Gastrocnemius medialis (tissue), 4 donors: ENCODE results near the gene POLE. TPM values are rescaled to one million over a fixed set of nuclear protein-coding genes. Genes with fewer than 3 reads are reported as not detected.

ENCODE experiments used
- ATAC-seq, 2 donors: fragments of 150-250 bp; one replicate each; pipeline ENCODE4 v1.9.1; 2016
- DNase-seq, 2 donors: peaks; one replicate each; pipeline ENCODE4 v3.0.0-alpha.2; 2019
- H3K27ac ChIP-seq, 4 donors: fragments of 200-600 bp; sonication (generic); 1 replicate in 1 of 4; 2 replicates in 3 of 4; pipeline ENCODE4 v1.5.1; 2016 to 2018; ENCODE audit warnings: mild to moderate bottlenecking in 2 of 4, moderate library complexity in 1 of 4
- H3K27me3 ChIP-seq, 3 donors: fragments of 200-600 bp; sonication (generic) in 2 of 3; 1 replicate in 1 of 3; 2 replicates in 2 of 3; pipeline versions ENCODE4 v1.5.1 to v1.6.0; 2016 to 2019; ENCODE audit warnings: mild to moderate bottlenecking in 1 of 3, moderate library complexity in 1 of 3
- H3K36me3 ChIP-seq, 2 donors: fragments of 200-600 bp; sonication (generic) in 1 of 2; one replicate each; pipeline ENCODE4 v1.5.1; 2017 to 2018
- H3K4me1 ChIP-seq, 2 donors: fragments of 200-600 bp; sonication (generic) in 1 of 2; one replicate each; pipeline ENCODE4 v1.5.1; 2016 to 2017; ENCODE audit warnings: mild to moderate bottlenecking in 2 of 2
- H3K4me3 ChIP-seq, 4 donors: fragments of 200-600 bp; sonication (generic) in 3 of 4; 1 replicate in 1 of 4; 2 replicates in 3 of 4; pipeline ENCODE4 v1.5.1; 2016 to 2019; ENCODE audit warnings: mild to moderate bottlenecking in 2 of 4
- H3K9me3 ChIP-seq, 3 donors: fragments of 200-600 bp; sonication (generic) in 2 of 3; 1 replicate in 1 of 3; 2 replicates in 2 of 3; pipeline ENCODE4 v1.5.1; 2016 to 2019
- CTCF ChIP-seq, 5 experiments: fragments of 450-650 bp in 3 of 5; fragments of 200-600 bp in 2 of 5; sonication (generic) in 2 of 5; IDR thresholded peaks in 4 of 5; conservative IDR thresholded peaks in 1 of 5; 1 replicate in 4 of 5; 2 replicates in 1 of 5; pipeline ENCODE4 v1.5.1; 2016 to 2019; ENCODE audit warnings: antibody characterized with exemption in 5 of 5, mild to moderate bottlenecking in 3 of 5, moderate library complexity in 3 of 5
- POLR2A ChIP-seq, 2 donors: fragments of 450-650 bp; IDR thresholded peaks; one replicate each; pipeline ENCODE4 v1.6.1; 2017; ENCODE audit warnings: antibody characterized with exemption in 2 of 2, mild to moderate bottlenecking in 2 of 2, moderate library complexity in 2 of 2
- in situ Hi-C, 4 donors: fragments of 200-750 bp; cut with MboI; loops; one replicate each; pipeline versions ENCODE4 v1.15.0 to v1.8.0; 2017; ENCODE audit warnings: low sequenced_read_pairs in 4 of 4
- intact Hi-C: fragments of 100-400 bp; cut with DNase I; formaldehyde crosslinking; loops from one replicate; pipeline ENCODE4 v1.15.1; 2023; ENCODE audit warnings: low total_unique reads
- total RNA-seq, 4 donors: library from RNA; depleted of rRNA; stranded (reverse); fragments of >200 nt; gene quantifications; one replicate each; pipeline versions ENCODE4 v1.1.0 to v1.2.3, GENCODE V29; 2016

The POLE gene
- total RNA-seq, 4 donors from 2014 or later: 7.1 to 18.7 (median 11.1) TPM

GRCh38 chr12:132622437-132623071, 64.6 kb downstream of the POLE start:
- DNase-seq: no peak
- no peak overlapping the region for H3K27ac ChIP-seq

GRCh38 chr12:132621657-132622435, 65.3 kb downstream of the POLE start:
- H3K27ac ChIP-seq: no peak overlapping the region
- ATAC-seq: peak in 1 of 2 donors; percentile 13
- in situ Hi-C loops (loop anchor here in 1 of 4 donors (25.0 kb wide), 1 partner anchor 210 kb away; no protein-coding TSS in a partner anchor), intact Hi-C loops (no loop called here)
- no peak overlapping the region for H3K4me3 ChIP-seq
- peaks cover 27 to 34% (median 32%) of the 10 kb centered on the region in 3 donors for H3K27me3 ChIP-seq
- DNase-seq: no peak
- no peak for TF ChIP-seq CTCF (IDR thresholded peaks at IDR 0.05 in 4 of 5, conservative IDR thresholded peaks at IDR 0.05 in 1 of 5)
- TF ChIP-seq POLR2A (IDR thresholded peaks at IDR 0.05): no peak
- peaks cover 0 to 13% of the 10 kb centered on the region in 2 donors for H3K36me3 ChIP-seq
- peaks cover 0 to 5% of the 10 kb centered on the region in 2 donors for H3K4me1 ChIP-seq
- peaks cover 0 to 10% (median 0%) of the 10 kb centered on the region in 3 donors for H3K9me3 ChIP-seq

More at GRCh38 chr12:132622437-132623071, 64.6 kb downstream of the POLE start:
- peaks cover 0 to 2% (median 0%) of the 10 kb centered on the region in 3 donors for H3K9me3 ChIP-seq
- H3K36me3 ChIP-seq: peaks cover 0 to 13% of the 10 kb centered on the region in 2 donors
- peak in 1 of 2 donors; percentile 35 for ATAC-seq
- peaks cover 0 to 5% of the 10 kb centered on the region in 2 donors for H3K4me1 ChIP-seq
- TF ChIP-seq CTCF (IDR thresholded peaks at IDR 0.05 in 4 of 5, conservative IDR thresholded peaks at IDR 0.05 in 1 of 5): no peak
- no peak for TF ChIP-seq POLR2A (IDR thresholded peaks at IDR 0.05)
- intact Hi-C loops (no loop called here), in situ Hi-C loops (loop anchor here in 1 of 4 donors (25.0 kb wide), 1 partner anchor 210 kb away; no protein-coding TSS in a partner anchor)
- H3K27me3 ChIP-seq: peaks cover 20 to 27% (median 25%) of the 10 kb centered on the region in 3 donors
- no peak overlapping the region for H3K4me3 ChIP-seq

GRCh38 chr12:132620899-132621656, 66.1 kb downstream of the POLE start:
- no peak for ATAC-seq
- peaks cover 0 to 13% of the 10 kb centered on the region in 2 donors for H3K36me3 ChIP-seq
- H3K27me3 ChIP-seq: peaks cover 35 to 42% (median 40%) of the 10 kb centered on the region in 3 donors
- in situ Hi-C loops (loop anchor here in 1 of 4 donors (25.0 kb wide), 1 partner anchor 209 kb away; no protein-coding TSS in a partner anchor), intact Hi-C loops (no loop called here)
- H3K4me3 ChIP-seq: no peak overlapping the region
- TF ChIP-seq CTCF (IDR thresholded peaks at IDR 0.05 in 4 of 5, conservative IDR thresholded peaks at IDR 0.05 in 1 of 5): no peak
- no peak for TF ChIP-seq POLR2A (IDR thresholded peaks at IDR 0.05)
- H3K9me3 ChIP-seq: peaks cover 0 to 12% (median 0%) of the 10 kb centered on the region in 3 donors
- H3K4me1 ChIP-seq: peaks cover 0 to 5% of the 10 kb centered on the region in 2 donors
- no peak for DNase-seq
- no peak overlapping the region for H3K27ac ChIP-seq

- ATAC-seq (no peak), DNase-seq (no peak)
- Histone ChIP-seq H3K4me3 (no peak overlapping the region), H3K9me3 (peaks cover 0 to 12% (median 0%) of the 10 kb centered on the region in 3 donors), H3K36me3 (peaks cover 0 to 9% of the 10 kb centered on the region in 2 donors), H3K27ac (no peak overlapping the region), H3K27me3 (peaks cover 41 to 50% (median 48%) of the 10 kb centered on the region in 3 donors), H3K4me1 (peaks cover 0 to 5% of the 10 kb centered on the region in 2 donors)
- in situ Hi-C loops (loop anchor here in 1 of 4 donors (25.0 kb wide), 1 partner anchor 208 kb away; no protein-coding TSS in a partner anchor), intact Hi-C loops (no loop called here)
- no peak for TF ChIP-seq POLR2A (IDR thresholded peaks at IDR 0.05)
- no peak for TF ChIP-seq CTCF (IDR thresholded peaks at IDR 0.05 in 4 of 5, conservative IDR thresholded peaks at IDR 0.05 in 1 of 5)
These were observed 66.8 kb downstream of the POLE start for GRCh38 chr12:132620113-132620898.
